ENCODE data around the gene LTBP1. TPM values are rescaled to one million over a fixed set of nuclear protein-coding genes. Genes with fewer than 3 reads are reported as not detected.
A peak's percentile ranks its signal among the peaks of the same experiment; 100 is the strongest.

LTBP1 gene
- polyA plus RNA-seq, 2 of the 4 experiments (the other 2 are of a cell fraction), result 23.8 to 30.4 TPM

DNA sequence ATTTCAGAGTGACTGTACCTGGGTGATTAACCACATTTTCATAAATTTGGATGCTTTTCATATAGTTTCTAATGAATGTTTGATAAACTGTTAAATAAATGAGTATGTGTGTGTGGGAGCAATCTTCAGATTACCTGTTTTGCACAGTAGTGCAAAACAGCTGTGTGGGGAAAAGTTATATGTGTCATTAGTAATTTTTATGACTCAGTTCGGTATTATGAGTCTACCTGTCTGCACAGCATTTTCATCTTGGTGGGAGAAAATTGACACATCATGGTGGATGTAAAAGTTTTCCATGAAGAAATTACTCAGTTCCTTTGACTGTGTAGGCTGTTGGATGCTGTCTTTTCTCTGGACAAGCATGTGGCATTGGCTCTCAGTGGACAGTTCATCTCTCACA is 43.8 kb downstream of the LTBP1 start:
- no peak overlapping the region for H3K4me2 ChIP-seq
- DNase-seq (ENCODE audit: low read depth in 1 of 2, low spot score in 1 of 2), result no peak
- 2% methylated on average over 1 of the region's 1 CpG for WGBS (ENCODE audit: missing lambda C conversion rate)
- no peaks in the 10 kb centered on the region for H3K9me3 ChIP-seq
- no peak for FAIRE-seq
- TF ChIP-seq RFX5 (IDR thresholded peaks at IDR 0.05) (no peak), JUN (IDR thresholded peaks at IDR 0.05) (no peak)
- TF ChIP-seq, protein P1, sequence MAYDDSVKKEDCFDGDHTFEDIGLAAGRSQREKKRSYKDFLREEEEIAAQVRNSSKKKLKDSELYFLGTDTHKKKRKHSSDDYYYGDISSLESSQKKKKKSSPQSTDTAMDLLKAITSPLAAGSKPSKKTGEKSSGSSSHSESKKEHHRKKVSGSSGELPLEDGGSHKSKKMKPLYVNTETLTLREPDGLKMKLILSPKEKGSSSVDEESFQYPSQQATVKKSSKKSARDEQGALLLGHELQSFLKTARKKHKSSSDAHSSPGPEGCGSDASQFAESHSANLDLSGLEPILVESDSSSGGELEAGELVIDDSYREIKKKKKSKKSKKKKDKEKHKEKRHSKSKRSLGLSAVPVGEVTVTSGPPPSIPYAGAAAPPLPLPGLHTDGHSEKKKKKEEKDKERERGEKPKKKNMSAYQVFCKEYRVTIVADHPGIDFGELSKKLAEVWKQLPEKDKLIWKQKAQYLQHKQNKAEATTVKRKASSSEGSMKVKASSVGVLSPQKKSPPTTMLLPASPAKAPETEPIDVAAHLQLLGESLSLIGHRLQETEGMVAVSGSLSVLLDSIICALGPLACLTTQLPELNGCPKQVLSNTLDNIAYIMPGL (CRISPR knock-in tag; IDR thresholded peaks at IDR 0.05; ENCODE audit: borderline replicate concordance), result no peak
- TF ChIP-seq, protein P2, sequence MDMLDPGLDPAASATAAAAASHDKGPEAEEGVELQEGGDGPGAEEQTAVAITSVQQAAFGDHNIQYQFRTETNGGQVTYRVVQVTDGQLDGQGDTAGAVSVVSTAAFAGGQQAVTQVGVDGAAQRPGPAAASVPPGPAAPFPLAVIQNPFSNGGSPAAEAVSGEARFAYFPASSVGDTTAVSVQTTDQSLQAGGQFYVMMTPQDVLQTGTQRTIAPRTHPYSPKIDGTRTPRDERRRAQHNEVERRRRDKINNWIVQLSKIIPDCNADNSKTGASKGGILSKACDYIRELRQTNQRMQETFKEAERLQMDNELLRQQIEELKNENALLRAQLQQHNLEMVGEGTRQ (IDR thresholded peaks at IDR 0.05), result no peak
- TF ChIP-seq, protein P3, sequence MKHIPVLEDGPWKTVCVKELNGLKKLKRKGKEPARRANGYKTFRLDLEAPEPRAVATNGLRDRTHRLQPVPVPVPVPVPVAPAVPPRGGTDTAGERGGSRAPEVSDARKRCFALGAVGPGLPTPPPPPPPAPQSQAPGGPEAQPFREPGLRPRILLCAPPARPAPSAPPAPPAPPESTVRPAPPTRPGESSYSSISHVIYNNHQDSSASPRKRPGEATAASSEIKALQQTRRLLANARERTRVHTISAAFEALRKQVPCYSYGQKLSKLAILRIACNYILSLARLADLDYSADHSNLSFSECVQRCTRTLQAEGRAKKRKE (CRISPR knock-in tag; IDR thresholded peaks at IDR 0.05; ENCODE audit: low read depth), result no peak
- no peak for ATAC-seq
- ChIA-PET CTCF (interaction anchor here (0.6 to 1.0 kb wide), 2 partner anchors 22 to 280 kb away, joined by 3 read pairs; no protein-coding TSS in a partner anchor), POLR2A (no interaction called here)
- no peak overlapping the region for H3K27ac ChIP-seq
- 0 out of 3 replicates have a peak, but pooled peaks cover 5% of the 10 kb centered on the region for H3K4me1 ChIP-seq
- no peak overlapping the region for H3K4me3 ChIP-seq

DNA sequence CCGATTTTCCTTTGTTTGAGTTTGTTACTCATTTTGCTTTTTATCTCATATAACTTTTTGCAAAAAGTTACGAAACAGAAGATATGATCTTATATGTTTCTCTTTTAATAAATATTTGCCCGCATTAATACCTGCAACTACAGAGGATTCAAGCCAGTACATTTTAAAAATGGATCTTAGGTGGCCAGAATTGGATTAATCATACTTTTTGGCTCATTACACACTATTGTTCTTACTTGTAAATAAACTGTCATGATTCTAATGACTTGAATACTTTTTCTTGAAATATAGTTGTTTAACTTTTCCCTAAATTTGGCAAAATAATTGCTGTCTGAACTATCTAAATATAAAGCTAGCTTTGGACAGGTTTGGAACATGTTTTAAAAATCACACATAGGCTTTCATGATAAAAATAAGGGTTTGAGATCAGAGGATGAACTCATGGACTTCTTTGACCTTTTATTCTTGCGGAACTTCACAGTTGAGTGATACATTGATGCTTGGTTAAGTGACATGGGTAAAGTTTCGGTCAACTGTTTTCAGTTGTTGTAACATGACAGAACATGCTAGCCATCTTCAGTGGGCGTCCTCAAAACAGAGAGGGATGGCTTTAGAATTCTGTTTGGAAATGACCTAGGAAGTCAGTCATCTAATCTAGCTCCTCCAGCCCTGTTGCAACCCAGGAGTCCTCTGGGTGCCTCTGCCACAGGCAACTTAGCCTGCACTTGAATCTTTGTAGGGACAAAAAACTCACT is 44.5 kb downstream of the LTBP1 start:
- ChIA-PET POLR2A (no interaction called here), CTCF (interaction anchor here (0.6 to 1.0 kb wide), 2 partner anchors 23 to 280 kb away, joined by 3 read pairs; no protein-coding TSS in a partner anchor)
- 68% methylated on average over 6 of the region's 6 CpGs for WGBS (ENCODE audit: missing lambda C conversion rate)
- TF ChIP-seq RARB (CRISPR knock-in tag; IDR thresholded peaks at IDR 0.05), result no peak
- TF ChIP-seq ZFP36 (IDR thresholded peaks at IDR 0.05; ENCODE audit: borderline replicate concordance, partially characterized antibody), result no peak
- 0 out of 2 replicates have a peak, but pooled peaks have one; percentile 28 for TF ChIP-seq PHF8 (IDR thresholded peaks at IDR 0.05; ENCODE audit: borderline replicate concordance, low read depth)
- no peak overlapping the region for H3K4me3 ChIP-seq
- FAIRE-seq, result no peak
- no peak overlapping the region for H3K27ac ChIP-seq
- H3K9me3 ChIP-seq, result no peaks in the 10 kb centered on the region
- 0 out of 3 replicates have a peak, but pooled peaks cover 5% of the 10 kb centered on the region for H3K4me1 ChIP-seq
- no peak overlapping the region for H3K4me2 ChIP-seq
- ATAC-seq, result no peak
- DNase-seq (ENCODE audit: low read depth in 1 of 2, low spot score in 1 of 2), result no peak

DNA sequence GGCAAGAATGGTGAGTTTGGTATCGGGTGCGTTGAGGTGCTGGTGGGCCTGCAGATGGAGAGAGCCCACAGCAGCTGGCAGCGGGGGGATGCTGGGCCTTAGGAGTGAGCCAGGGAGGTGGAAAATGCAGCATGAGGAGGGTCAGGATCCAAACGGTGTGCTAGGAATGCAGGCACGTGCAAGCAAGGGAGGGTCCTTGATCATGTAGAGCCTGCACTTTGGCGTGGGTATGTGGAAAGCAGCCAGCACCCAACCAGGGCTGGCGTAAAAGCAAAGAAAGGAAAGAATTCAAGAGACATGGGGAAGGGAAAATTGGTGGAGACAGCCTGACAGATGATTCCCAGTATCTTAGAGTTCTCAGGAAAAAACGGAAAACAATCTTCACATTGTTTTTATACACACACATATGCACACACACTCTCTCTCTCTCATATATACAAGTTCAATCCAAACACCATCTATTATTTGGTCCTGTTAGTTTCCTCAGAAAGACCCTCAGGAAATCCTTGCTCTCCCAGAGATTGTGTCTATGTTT is 46.3 kb downstream of the LTBP1 start:
- CTCF ChIA-PET, result no interaction called here
- TF ChIP-seq MAFK (IDR thresholded peaks at IDR 0.05; ENCODE audit: partially characterized antibody) (no peak), JUNB (IDR thresholded peaks at IDR 0.05) (no peak), HOXB13 (CRISPR knock-in tag; IDR thresholded peaks at IDR 0.05; ENCODE audit: low read depth) (no peak), RNF2 (IDR thresholded peaks at IDR 0.05; ENCODE audit: borderline replicate concordance, low read depth) (no peak), ZSCAN20 (CRISPR knock-in tag; IDR thresholded peaks at IDR 0.05) (no peak), SMC3 (IDR thresholded peaks at IDR 0.05) (no peak), HDAC2 (IDR thresholded peaks at IDR 0.05) (no peak), CHD4 (IDR thresholded peaks at IDR 0.05; ENCODE audit: borderline replicate concordance) (no peak), NR3C1 (IDR thresholded peaks at IDR 0.05) (no peak), EHF (CRISPR knock-in tag; IDR thresholded peaks at IDR 0.05) (no peak), ZFP36 (IDR thresholded peaks at IDR 0.05; ENCODE audit: borderline replicate concordance, partially characterized antibody) (no peak), NFE2L2 (conservative IDR thresholded peaks at IDR 0.05; ENCODE audit: low read length) (no peak), RARB (CRISPR knock-in tag; IDR thresholded peaks at IDR 0.05) (no peak), PHF8 (IDR thresholded peaks at IDR 0.05; ENCODE audit: borderline replicate concordance, low read depth) (no peak), EP300 (IDR thresholded peaks at IDR 0.05) (no peak)
- TF ChIP-seq, protein P4, sequence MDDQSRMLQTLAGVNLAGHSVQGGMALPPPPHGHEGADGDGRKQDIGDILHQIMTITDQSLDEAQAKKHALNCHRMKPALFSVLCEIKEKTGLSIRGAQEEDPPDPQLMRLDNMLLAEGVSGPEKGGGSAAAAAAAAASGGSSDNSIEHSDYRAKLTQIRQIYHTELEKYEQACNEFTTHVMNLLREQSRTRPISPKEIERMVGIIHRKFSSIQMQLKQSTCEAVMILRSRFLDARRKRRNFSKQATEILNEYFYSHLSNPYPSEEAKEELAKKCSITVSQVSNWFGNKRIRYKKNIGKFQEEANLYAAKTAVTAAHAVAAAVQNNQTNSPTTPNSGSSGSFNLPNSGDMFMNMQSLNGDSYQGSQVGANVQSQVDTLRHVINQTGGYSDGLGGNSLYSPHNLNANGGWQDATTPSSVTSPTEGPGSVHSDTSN (IDR thresholded peaks at IDR 0.05), result no peak
- TF ChIP-seq, protein P5, sequence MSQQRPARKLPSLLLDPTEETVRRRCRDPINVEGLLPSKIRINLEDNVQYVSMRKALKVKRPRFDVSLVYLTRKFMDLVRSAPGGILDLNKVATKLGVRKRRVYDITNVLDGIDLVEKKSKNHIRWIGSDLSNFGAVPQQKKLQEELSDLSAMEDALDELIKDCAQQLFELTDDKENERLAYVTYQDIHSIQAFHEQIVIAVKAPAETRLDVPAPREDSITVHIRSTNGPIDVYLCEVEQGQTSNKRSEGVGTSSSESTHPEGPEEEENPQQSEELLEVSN (IDR thresholded peaks at IDR 0.05; ENCODE audit: borderline replicate concordance, low read depth), result no peak
- Histone ChIP-seq H3K4me1 (0 out of 3 replicates have a peak, but pooled peaks cover 5% of the 10 kb centered on the region), H3K27ac (no peak overlapping the region), H3K4me2 (no peak overlapping the region), H3K9me3 (no peaks in the 10 kb centered on the region), H3K4me3 (no peak overlapping the region)
- POLR2A ChIA-PET, result no interaction called here
- 82% methylated on average over 8 of the region's 8 CpGs for WGBS (ENCODE audit: missing lambda C conversion rate)
- no peak for FAIRE-seq
- ATAC-seq, result no peak
- DNase-seq (ENCODE audit: low read depth in 1 of 2, low spot score in 1 of 2), result no peak
